ENCODE data around the gene PRPF8. TPM values are rescaled to one million over a fixed set of nuclear protein-coding genes. Genes with fewer than 3 reads are reported as not detected.

The PRPF8 gene
- total and polyA plus RNA-seq, 2 of the 13 experiments (the other 11 are each of a cell fraction or from before 2014, with no cell fraction given) = 112 to 179 TPM

DNA sequence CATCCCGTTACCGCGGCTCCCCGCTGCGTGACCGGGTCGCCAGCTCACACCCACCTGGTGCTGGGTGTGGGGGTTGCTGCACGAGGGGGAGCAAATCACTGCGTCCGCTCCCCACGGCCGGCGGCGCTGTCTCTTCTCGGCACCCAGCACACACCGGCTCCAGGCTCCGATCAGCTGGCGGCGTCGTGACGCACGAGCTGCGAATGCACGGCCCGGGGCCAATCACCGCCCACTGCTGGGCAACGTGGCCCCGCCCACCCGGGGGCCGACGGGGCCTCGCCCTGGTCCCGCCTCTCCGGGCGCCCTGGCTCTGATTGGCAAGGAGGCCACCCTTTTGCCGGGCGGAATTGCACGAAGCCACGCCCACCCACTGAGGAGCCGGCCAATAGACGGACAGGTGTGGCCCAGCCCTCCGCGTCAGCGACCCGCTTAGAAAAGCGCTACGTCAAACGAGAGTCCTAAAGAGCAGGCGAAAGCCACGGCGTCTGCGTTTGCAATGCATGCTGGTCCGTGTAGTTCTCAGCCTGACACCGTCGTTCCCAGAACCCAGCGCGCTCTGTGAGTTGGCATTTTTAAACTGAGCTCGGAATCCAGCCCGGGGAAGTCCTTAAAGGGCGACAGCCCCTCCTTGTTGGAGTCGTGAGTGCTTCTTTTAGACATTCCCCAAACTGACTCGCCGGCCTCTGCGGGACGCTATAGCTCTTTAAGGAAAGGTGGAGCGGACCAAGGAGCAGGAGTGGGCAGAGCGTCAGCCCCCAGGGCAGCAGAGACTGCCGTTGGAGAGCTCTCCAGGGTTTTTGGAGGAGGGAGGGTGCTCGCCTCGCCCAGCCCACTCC is 31.6 kb upstream of the PRPF8 start (continued):
- TF ChIP-seq, protein P1, sequence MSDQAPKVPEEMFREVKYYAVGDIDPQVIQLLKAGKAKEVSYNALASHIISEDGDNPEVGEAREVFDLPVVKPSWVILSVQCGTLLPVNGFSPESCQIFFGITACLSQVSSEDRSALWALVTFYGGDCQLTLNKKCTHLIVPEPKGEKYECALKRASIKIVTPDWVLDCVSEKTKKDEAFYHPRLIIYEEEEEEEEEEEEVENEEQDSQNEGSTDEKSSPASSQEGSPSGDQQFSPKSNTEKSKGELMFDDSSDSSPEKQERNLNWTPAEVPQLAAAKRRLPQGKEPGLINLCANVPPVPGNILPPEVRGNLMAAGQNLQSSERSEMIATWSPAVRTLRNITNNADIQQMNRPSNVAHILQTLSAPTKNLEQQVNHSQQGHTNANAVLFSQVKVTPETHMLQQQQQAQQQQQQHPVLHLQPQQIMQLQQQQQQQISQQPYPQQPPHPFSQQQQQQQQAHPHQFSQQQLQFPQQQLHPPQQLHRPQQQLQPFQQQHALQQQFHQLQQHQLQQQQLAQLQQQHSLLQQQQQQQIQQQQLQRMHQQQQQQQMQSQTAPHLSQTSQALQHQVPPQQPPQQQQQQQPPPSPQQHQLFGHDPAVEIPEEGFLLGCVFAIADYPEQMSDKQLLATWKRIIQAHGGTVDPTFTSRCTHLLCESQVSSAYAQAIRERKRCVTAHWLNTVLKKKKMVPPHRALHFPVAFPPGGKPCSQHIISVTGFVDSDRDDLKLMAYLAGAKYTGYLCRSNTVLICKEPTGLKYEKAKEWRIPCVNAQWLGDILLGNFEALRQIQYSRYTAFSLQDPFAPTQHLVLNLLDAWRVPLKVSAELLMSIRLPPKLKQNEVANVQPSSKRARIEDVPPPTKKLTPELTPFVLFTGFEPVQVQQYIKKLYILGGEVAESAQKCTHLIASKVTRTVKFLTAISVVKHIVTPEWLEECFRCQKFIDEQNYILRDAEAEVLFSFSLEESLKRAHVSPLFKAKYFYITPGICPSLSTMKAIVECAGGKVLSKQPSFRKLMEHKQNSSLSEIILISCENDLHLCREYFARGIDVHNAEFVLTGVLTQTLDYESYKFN (CRISPR knock-in tag; conservative IDR thresholded peaks at IDR 0.05) = no peak
- no peak for TF ChIP-seq ZNF614 (CRISPR knock-in tag; IDR thresholded peaks at IDR 0.05; ENCODE audit: borderline replicate concordance)
- TF ChIP-seq, protein P2, sequence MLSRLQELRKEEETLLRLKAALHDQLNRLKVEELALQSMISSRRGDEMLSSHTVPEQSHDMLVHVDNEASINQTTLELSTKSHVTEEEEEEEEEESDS (CRISPR knock-in tag; IDR thresholded peaks at IDR 0.05; ENCODE audit: borderline replicate concordance) = no peak
- TF ChIP-seq MAFG (CRISPR knock-in tag; IDR thresholded peaks at IDR 0.05) = peak; percentile 92
- no peak for TF ChIP-seq TRIM24 (CRISPR knock-in tag; IDR thresholded peaks at IDR 0.05)
- no peak for TF ChIP-seq ZNF547 (CRISPR knock-in tag; IDR thresholded peaks at IDR 0.05)
- peak; percentile 49; the same call in 1 of the 2 replicates for TF ChIP-seq NFKB2 (CRISPR knock-in tag; IDR thresholded peaks at IDR 0.05; ENCODE audit: borderline replicate concordance)
- no peak for TF ChIP-seq ZNF441 (CRISPR knock-in tag; IDR thresholded peaks at IDR 0.05; ENCODE audit: borderline replicate concordance)
- TF ChIP-seq, protein P3, sequence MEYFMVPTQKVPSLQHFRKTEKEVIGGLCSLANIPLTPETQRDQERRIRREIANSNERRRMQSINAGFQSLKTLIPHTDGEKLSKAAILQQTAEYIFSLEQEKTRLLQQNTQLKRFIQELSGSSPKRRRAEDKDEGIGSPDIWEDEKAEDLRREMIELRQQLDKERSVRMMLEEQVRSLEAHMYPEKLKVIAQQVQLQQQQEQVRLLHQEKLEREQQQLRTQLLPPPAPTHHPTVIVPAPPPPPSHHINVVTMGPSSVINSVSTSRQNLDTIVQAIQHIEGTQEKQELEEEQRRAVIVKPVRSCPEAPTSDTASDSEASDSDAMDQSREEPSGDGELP (IDR thresholded peaks at IDR 0.05; ENCODE audit: borderline replicate concordance, low read depth) = peak; percentile 100
- TF ChIP-seq, protein P4, sequence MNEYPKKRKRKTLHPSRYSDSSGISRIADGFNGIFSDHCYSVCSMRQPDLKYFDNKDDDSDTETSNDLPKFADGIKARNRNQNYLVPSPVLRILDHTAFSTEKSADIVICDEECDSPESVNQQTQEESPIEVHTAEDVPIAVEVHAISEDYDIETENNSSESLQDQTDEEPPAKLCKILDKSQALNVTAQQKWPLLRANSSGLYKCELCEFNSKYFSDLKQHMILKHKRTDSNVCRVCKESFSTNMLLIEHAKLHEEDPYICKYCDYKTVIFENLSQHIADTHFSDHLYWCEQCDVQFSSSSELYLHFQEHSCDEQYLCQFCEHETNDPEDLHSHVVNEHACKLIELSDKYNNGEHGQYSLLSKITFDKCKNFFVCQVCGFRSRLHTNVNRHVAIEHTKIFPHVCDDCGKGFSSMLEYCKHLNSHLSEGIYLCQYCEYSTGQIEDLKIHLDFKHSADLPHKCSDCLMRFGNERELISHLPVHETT (CRISPR knock-in tag; conservative IDR thresholded peaks at IDR 0.05) = no peak; the same call in 1 of the 2 replicates
- TF ChIP-seq, protein P5, sequence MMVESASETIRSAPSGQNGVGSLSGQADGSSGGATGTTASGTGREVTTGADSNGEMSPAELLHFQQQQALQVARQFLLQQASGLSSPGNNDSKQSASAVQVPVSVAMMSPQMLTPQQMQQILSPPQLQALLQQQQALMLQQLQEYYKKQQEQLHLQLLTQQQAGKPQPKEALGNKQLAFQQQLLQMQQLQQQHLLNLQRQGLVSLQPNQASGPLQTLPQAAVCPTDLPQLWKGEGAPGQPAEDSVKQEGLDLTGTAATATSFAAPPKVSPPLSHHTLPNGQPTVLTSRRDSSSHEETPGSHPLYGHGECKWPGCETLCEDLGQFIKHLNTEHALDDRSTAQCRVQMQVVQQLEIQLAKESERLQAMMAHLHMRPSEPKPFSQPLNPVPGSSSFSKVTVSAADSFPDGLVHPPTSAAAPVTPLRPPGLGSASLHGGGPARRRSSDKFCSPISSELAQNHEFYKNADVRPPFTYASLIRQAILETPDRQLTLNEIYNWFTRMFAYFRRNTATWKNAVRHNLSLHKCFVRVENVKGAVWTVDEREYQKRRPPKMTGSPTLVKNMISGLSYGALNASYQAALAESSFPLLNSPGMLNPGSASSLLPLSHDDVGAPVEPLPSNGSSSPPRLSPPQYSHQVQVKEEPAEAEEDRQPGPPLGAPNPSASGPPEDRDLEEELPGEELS (CRISPR knock-in tag; IDR thresholded peaks at IDR 0.05) = no peak
- TF ChIP-seq, protein P6, sequence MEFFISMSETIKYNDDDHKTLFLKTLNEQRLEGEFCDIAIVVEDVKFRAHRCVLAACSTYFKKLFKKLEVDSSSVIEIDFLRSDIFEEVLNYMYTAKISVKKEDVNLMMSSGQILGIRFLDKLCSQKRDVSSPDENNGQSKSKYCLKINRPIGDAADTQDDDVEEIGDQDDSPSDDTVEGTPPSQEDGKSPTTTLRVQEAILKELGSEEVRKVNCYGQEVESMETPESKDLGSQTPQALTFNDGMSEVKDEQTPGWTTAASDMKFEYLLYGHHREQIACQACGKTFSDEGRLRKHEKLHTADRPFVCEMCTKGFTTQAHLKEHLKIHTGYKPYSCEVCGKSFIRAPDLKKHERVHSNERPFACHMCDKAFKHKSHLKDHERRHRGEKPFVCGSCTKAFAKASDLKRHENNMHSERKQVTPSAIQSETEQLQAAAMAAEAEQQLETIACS (CRISPR knock-in tag; IDR thresholded peaks at IDR 0.05) = no peak
- TF ChIP-seq FOXC1 (CRISPR knock-in tag; IDR thresholded peaks at IDR 0.05; ENCODE audit: borderline replicate concordance) = peak; percentile 68; the same call in 1 of the 2 replicates
